Measurements from ENCODE around the gene PNN. TPM values are rescaled to one million over a fixed set of nuclear protein-coding genes. Genes with fewer than 3 reads are reported as not detected.

The PNN gene
- total and polyA plus RNA-seq, 2 donors (not counting 3 experiments of a cell fraction or from before 2014, with no cell fraction given): 27.3 to 79.4 TPM

- H3K79me2 ChIP-seq (ENCODE audit: control insufficient read depth, insufficient read depth, low read length): peaks cover 9% of the 10 kb centered on the region
- H3K4me2 ChIP-seq (ENCODE audit: insufficient read depth, low read length): no peak overlapping the region
- H3K4me1 ChIP-seq (ENCODE audit: control insufficient read depth, extremely low read depth, insufficient read depth, low read length): peaks cover 10% of the 10 kb centered on the region
- dilution Hi-C loops (cut with MboI; ENCODE audit: extremely low pct_ligation_motif_present, low sequenced_read_pairs) (no loop called here), intact Hi-C loops (cut with micrococcal nuclease) (no loop called here)
- no peaks in the 10 kb centered on the region for H3K9me3 ChIP-seq (replicated peaks; ENCODE audit: control insufficient read depth, insufficient read depth, low read length)
- H3K27me3 ChIP-seq (ENCODE audit: control insufficient read depth in 2 of 2, insufficient read depth in 2 of 2, low read length in 2 of 2): no peaks in the 10 kb centered on the region
- FAIRE-seq (no peak), DNase-seq (ENCODE audit: low read depth, low spot score) (no peak)
- no peak overlapping the region for H3K27ac ChIP-seq (ENCODE audit: insufficient read depth, low read depth, low read length)
- no peaks in the 10 kb centered on the region for H3K9me1 ChIP-seq (replicated peaks; ENCODE audit: control insufficient read depth, extremely low read depth, insufficient read depth, low read length)
- H2AFZ ChIP-seq (ENCODE audit: low read depth, low read length): no peak overlapping the region
- H3K4me3 ChIP-seq (replicated peaks in 1 of 3; ENCODE audit: insufficient read depth in 1 of 3, low read depth in 1 of 3, low read length in 3 of 3): no peak overlapping the region
- H3K9ac ChIP-seq (replicated peaks; ENCODE audit: extremely low read depth, insufficient read depth, low read length): no peak overlapping the region
- TF ChIP-seq CTCF (IDR thresholded peaks at IDR 0.05; ENCODE audit: extremely low read depth in 1 of 2, insufficient read depth in 1 of 2, low read depth in 1 of 2, low read length in 2 of 2) (no peak), EZH2 (IDR thresholded peaks at IDR 0.05; ENCODE audit: borderline replicate concordance, low read depth, low read length, severe bottlenecking) (no peak), POLR2A (IDR thresholded peaks at IDR 0.05; ENCODE audit: low read depth, low read length) (peak; percentile 25)
- CTCF ChIA-PET: interaction anchor here (1.0 to 1.2 kb wide), 5 partner anchors 18 to 241 kb away, joined by 3 read pairs; no protein-coding TSS in a partner anchor
- H4K20me1 ChIP-seq (replicated peaks; ENCODE audit: control insufficient read depth, extremely low read depth, insufficient read depth, low read length): no peaks in the 10 kb centered on the region
- peaks cover 15 to 30% of the 10 kb centered on the region in 2 experiments for H3K36me3 ChIP-seq (ENCODE audit: control insufficient read depth in 2 of 2, extremely low read depth in 1 of 2, insufficient read depth in 2 of 2, low read length in 2 of 2)
- no TSS peak for BruUV-seq (replicated peaks)
- POLR2A ChIA-PET: interaction anchor here (0.6 to 1.2 kb wide), 5 partner anchors 10 to 71 kb away, joined by 3 to 5 read pairs (median 3); partner anchors contain the start of genes GEMIN2, PNN and TRAPPC6B
Observed at GRCh38 chr14:39185256-39186049, 10.4 kb downstream of the PNN start.

- Histone ChIP-seq H3K36me3 (ENCODE audit: control insufficient read depth in 2 of 2, extremely low read depth in 1 of 2, insufficient read depth in 2 of 2, low read length in 2 of 2) (peaks cover 7 to 16% of the 10 kb centered on the region in 2 experiments), H4K20me1 (replicated peaks; ENCODE audit: control insufficient read depth, extremely low read depth, insufficient read depth, low read length) (no peaks in the 10 kb centered on the region), H3K79me2 (ENCODE audit: control insufficient read depth, insufficient read depth, low read length) (peaks cover 2% of the 10 kb centered on the region), H3K4me3 (replicated peaks in 1 of 3; ENCODE audit: insufficient read depth in 1 of 3, low read depth in 1 of 3, low read length in 3 of 3) (no peak overlapping the region), H2AFZ (ENCODE audit: low read depth, low read length) (no peak overlapping the region), H3K27ac (ENCODE audit: insufficient read depth, low read depth, low read length) (no peak overlapping the region), H3K9me3 (replicated peaks; ENCODE audit: control insufficient read depth, insufficient read depth, low read length) (no peaks in the 10 kb centered on the region), H3K4me1 (ENCODE audit: control insufficient read depth, extremely low read depth, insufficient read depth, low read length) (peaks cover 2% of the 10 kb centered on the region), H3K9me1 (replicated peaks; ENCODE audit: control insufficient read depth, extremely low read depth, insufficient read depth, low read length) (no peaks in the 10 kb centered on the region), H3K4me2 (ENCODE audit: insufficient read depth, low read length) (no peak overlapping the region), H3K27me3 (ENCODE audit: control insufficient read depth in 2 of 2, insufficient read depth in 2 of 2, low read length in 2 of 2) (no peaks in the 10 kb centered on the region), H3K9ac (replicated peaks; ENCODE audit: extremely low read depth, insufficient read depth, low read length) (no peak overlapping the region)
- CTCF ChIA-PET: no interaction called here
- POLR2A ChIA-PET: no interaction called here
- BruUV-seq (replicated peaks): no TSS peak
- DNase-seq (ENCODE audit: low read depth, low spot score) (no peak), FAIRE-seq (no peak)
- intact Hi-C loops (cut with micrococcal nuclease) (no loop called here), dilution Hi-C loops (cut with MboI; ENCODE audit: extremely low pct_ligation_motif_present, low sequenced_read_pairs) (no loop called here)
- no peak for TF ChIP-seq MYC (IDR thresholded peaks at IDR 0.05; ENCODE audit: low read depth, low read length)
- TF ChIP-seq CTCF (IDR thresholded peaks at IDR 0.05; ENCODE audit: extremely low read depth in 1 of 2, insufficient read depth in 1 of 2, low read depth in 1 of 2, low read length in 2 of 2): no peak
- no peak for TF ChIP-seq FOS (IDR thresholded peaks at IDR 0.05; ENCODE audit: borderline replicate concordance, insufficient read depth, low read length)
- no peak for TF ChIP-seq GATA2 (IDR thresholded peaks at IDR 0.05; ENCODE audit: insufficient read depth, insufficient read length, low read depth, low read length)
- no peak for TF ChIP-seq POLR2A (IDR thresholded peaks at IDR 0.05; ENCODE audit: low read depth, low read length)
- TF ChIP-seq EZH2 (IDR thresholded peaks at IDR 0.05; ENCODE audit: borderline replicate concordance, low read depth, low read length, severe bottlenecking): no peak
- no peak for TF ChIP-seq MAX (IDR thresholded peaks at IDR 0.05; ENCODE audit: insufficient read depth, insufficient read length)
- no peak for TF ChIP-seq POLR2AphosphoS5 (IDR thresholded peaks at IDR 0.05; ENCODE audit: insufficient read depth, low read depth, low read length)
- TF ChIP-seq JUN (IDR thresholded peaks at IDR 0.05; ENCODE audit: borderline replicate concordance, insufficient read depth, insufficient read length, low read depth): no peak
Observed at GRCh38 chr14:39186941-39187525, 12.0 kb downstream of the PNN start.
